ENCODE data around the gene CACNA1B. TPM values are rescaled to one million over a fixed set of nuclear protein-coding genes. Genes with fewer than 3 reads are reported as not detected.

CACNA1B gene
- total RNA-seq: under 0.01 TPM in 1 of 2 replicates, not detected in the other

DNA sequence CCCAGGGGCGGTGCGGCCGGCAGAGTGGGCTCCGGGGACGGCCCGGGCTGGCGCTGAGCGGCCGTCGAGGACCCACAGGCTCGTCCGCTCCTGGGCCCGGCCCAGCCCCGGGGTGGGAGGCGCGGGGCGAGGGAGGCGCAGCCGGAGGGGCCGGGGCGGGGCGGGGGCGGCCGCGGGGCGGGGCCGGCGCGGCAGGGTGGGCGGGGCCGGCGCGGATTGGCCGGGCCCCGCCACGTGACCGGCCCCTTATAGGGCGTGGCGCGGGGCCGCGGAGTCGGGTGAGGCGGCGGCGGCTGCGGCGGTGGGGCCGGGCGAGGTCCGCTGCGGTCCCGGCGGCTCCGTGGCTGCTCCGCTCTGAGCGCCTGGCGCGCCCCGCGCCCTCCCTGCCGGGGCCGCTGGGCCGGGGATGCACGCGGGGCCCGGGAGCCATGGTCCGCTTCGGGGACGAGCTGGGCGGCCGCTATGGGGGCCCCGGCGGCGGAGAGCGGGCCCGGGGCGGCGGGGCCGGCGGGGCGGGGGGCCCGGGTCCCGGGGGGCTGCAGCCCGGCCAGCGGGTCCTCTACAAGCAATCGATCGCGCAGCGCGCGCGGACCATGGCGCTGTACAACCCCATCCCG, at the start of gene CACNA1B:
CACNA1B (plus strand) TSS at position 277 of the 617 bp plus-strand sequence; CDS start at position 429, 152 bp downstream.

